Smooth muscle cell (in vitro differentiated cells): Measurements from ENCODE around the gene TM7SF2. TPM values are rescaled to one million over a fixed set of nuclear protein-coding genes. Genes with fewer than 3 reads are reported as not detected.

Source experiments
- DNase-seq: peaks from one replicate; lab custom pipeline; 2025; ENCODE audit not compliant: unreplicated experiment; lab: John Stamatoyannopoulos, UW
- H2AFZ ChIP-seq: fragments of 200-600 bp; sonication (generic); 2 replicates; pipeline ENCODE4 v1.6.0; 2016; ENCODE audit warnings: antibody characterized with exemption, low read depth, mild to moderate bottlenecking
- H3F3A ChIP-seq: fragments of 200-600 bp; sonication (generic); 2 replicates; pipeline ENCODE4 v1.6.0; 2017; ENCODE audit warnings: antibody characterized with exemption, low read depth
- H3K27ac ChIP-seq: fragments of 200-600 bp; sonication (generic); 2 replicates; pipeline ENCODE4 v1.5.1; 2016; ENCODE audit warnings: low read depth, mild to moderate bottlenecking
- H3K27me3 ChIP-seq: fragments of 200-600 bp; sonication (generic); 2 replicates; pipeline ENCODE4 v1.6.1; 2016; ENCODE audit warnings: low read depth, mild to moderate bottlenecking
- H3K36me3 ChIP-seq: fragments of 200-600 bp; sonication (generic); 2 replicates; pipeline ENCODE4 v1.5.1; 2016; ENCODE audit warnings: low read depth
- H3K4me1 ChIP-seq: fragments of 200-600 bp; sonication (generic); 2 replicates; pipeline ENCODE4 v1.5.1; 2016; ENCODE audit warnings: low read depth
- H3K4me2 ChIP-seq: fragments of 200-600 bp; sonication (generic); 2 replicates; pipeline ENCODE4 v1.6.0; 2016; ENCODE audit warnings: mild to moderate bottlenecking
- H3K4me3 ChIP-seq: fragments of 200-600 bp; sonication (generic); 2 replicates; pipeline ENCODE4 v1.5.1; 2016; ENCODE audit warnings: mild to moderate bottlenecking
- H3K79me2 ChIP-seq: fragments of 200-600 bp; sonication (generic); 2 replicates; pipeline ENCODE4 v1.6.0; 2016; ENCODE audit warnings: low read depth, mild to moderate bottlenecking
- H3K9ac ChIP-seq: fragments of 200-600 bp; sonication (generic); 2 replicates; pipeline ENCODE4 v1.6.0; 2016; ENCODE audit warnings: low read depth
- H3K9me3 ChIP-seq: fragments of 200-600 bp; sonication (generic); replicated peaks from 2 replicates; pipeline ENCODE4 v1.5.1; 2016; ENCODE audit warnings: low read depth
- H4K20me1 ChIP-seq: fragments of 200-600 bp; sonication (generic); 2 replicates; pipeline ENCODE4 v1.6.0; 2016; ENCODE audit warnings: low read depth
- WGBS: methylation state at CpG from one replicate; pipeline ENCODE4 v1.1.7; 2016; ENCODE audit warnings: low lambda C conversion rate; 5-methylcytosine and 5-hydroxymethylcytosine counted together
- polyA plus RNA-seq: library from polyadenylated mRNA; unstranded; fragments of >200 nt; fragmentation: Nextera tagmentation; extraction: Ambion mirVana; gene quantifications from 2 replicates; pipeline ENCODE4 v1.2.1, GENCODE V29; 2016
- total RNA-seq: library from RNA; depleted of rRNA; stranded (reverse); fragments of >200 nt; gene quantifications from 2 replicates; pipeline ENCODE4 v1.2.3, GENCODE V29; 2014
- TF ChIP-seq, protein P1 (sequence below): fragments of 200-600 bp; sonication (generic); IDR thresholded peaks from 2 replicates; pipeline ENCODE4 v1.5.1; 2017; ENCODE audit warnings: borderline replicate concordance, mild to moderate bottlenecking, antibody characterized with exemption; ENCODE audit not compliant: insufficient read depth, poor library complexity, severe bottlenecking

The TM7SF2 gene
- total and polyA plus RNA-seq, 2 experiments from 2014 or later = 16.8 to 17.4 TPM

DNA sequence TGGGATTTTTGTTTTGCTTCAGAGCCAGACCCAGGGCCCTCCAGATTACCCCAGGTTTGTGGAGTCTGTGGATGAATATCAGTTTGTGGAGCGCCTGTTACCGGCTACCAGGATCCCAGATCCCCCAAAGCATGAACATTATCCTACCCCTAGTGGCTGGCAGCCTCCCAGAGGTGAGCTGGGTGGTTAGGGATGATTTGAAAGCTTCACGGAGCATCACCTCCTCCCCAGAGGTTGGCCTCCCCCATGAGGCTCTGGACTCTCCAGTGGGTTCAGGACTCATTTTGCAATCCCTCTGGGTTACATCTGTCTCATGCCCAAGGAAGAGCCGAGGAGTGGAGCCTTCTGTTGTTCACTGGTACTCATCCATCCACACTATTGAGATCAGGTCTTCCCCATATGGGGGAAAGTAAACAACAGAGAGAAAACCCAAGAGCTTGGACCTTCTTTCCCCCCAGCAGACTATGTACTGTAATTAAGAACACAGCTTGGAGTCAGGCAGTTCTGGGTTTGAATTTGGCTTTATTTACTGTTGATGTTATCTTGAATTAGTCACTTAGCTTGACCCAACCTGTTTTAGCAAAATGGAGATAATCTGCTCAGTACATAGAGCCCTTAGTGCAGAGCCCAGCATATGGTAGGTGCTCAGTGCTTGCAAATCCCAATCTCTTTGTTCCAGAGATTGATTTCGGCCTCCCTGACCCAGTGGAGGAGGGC, 13.0 kb downstream of the TM7SF2 start:
- H3K4me1 ChIP-seq = peaks cover 11% of the 10 kb centered on the region
- H3K9ac ChIP-seq = no peak overlapping the region
- no peak overlapping the region for H3K4me2 ChIP-seq
- no peak for DNase-seq
- H3K79me2 ChIP-seq = peaks cover 46% of the 10 kb centered on the region
- H2AFZ ChIP-seq = no peak overlapping the region
- H3K27me3 ChIP-seq = no peaks in the 10 kb centered on the region
- WGBS = over 99% methylated on average over 5 of the region's 5 CpGs
- no peaks in the 10 kb centered on the region for H3K36me3 ChIP-seq
- H3K9me3 ChIP-seq = no peaks in the 10 kb centered on the region
- TF ChIP-seq, protein P1, sequence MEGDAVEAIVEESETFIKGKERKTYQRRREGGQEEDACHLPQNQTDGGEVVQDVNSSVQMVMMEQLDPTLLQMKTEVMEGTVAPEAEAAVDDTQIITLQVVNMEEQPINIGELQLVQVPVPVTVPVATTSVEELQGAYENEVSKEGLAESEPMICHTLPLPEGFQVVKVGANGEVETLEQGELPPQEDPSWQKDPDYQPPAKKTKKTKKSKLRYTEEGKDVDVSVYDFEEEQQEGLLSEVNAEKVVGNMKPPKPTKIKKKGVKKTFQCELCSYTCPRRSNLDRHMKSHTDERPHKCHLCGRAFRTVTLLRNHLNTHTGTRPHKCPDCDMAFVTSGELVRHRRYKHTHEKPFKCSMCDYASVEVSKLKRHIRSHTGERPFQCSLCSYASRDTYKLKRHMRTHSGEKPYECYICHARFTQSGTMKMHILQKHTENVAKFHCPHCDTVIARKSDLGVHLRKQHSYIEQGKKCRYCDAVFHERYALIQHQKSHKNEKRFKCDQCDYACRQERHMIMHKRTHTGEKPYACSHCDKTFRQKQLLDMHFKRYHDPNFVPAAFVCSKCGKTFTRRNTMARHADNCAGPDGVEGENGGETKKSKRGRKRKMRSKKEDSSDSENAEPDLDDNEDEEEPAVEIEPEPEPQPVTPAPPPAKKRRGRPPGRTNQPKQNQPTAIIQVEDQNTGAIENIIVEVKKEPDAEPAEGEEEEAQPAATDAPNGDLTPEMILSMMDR = no peak
- peaks cover 4% of the 10 kb centered on the region for H4K20me1 ChIP-seq
- H3K4me3 ChIP-seq = no peak overlapping the region
- H3K27ac ChIP-seq = no peak overlapping the region
- H3F3A ChIP-seq = peaks cover 34% of the 10 kb centered on the region

DNA sequence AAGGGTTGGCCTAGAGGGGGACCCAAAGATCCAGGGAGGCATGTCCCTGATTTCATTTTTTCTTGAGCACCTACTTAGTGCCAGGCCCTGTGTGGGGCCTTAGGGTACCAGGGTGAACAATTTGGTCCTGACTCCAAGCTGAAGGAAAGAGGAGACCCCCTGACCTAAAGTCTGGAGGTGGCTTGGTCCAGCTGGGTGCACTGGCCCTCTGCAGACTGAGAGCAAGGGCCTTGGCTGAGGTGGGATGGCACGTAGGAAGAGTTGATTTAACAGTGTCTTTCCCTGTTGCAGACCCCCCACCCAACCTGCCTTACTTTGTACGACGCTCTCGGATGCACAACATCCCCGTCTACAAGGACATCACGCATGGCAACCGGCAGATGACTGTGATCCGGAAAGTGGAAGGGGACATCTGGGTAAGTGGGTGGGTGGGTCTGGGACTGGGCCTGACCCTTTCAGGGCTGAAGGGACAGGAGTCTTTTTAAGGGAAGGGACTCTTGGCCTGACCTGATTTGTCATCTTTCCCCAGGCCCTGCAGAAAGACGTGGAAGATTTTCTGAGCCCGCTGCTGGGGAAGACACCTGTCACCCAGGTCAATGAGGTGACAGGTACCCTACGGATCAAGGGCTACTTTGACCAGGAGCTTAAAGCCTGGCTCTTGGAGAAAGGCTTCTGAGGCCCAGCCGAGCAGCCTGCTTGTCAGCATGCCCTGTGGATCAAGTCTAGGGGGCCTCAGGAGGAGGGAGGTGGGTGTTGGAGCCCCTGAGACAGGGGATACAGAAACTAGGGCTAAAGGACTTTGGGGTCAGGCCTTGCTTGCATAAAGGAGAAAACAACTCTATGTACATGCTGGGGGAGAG, 13.8 kb downstream of the TM7SF2 start:
- no peak for DNase-seq
- Histone ChIP-seq H3K79me2 (peaks cover 38% of the 10 kb centered on the region), H3F3A (peaks cover 26% of the 10 kb centered on the region), H3K4me3 (no peak overlapping the region), H3K27ac (no peak overlapping the region), H3K4me2 (no peak overlapping the region), H3K36me3 (no peaks in the 10 kb centered on the region), H4K20me1 (peaks cover 4% of the 10 kb centered on the region), H3K9ac (no peak overlapping the region), H3K27me3 (no peaks in the 10 kb centered on the region), H2AFZ (no peak overlapping the region), H3K9me3 (no peaks in the 10 kb centered on the region), H3K4me1 (peaks cover 11% of the 10 kb centered on the region)
- WGBS = 96% methylated on average over 12 of the region's 12 CpGs
- TF ChIP-seq, protein P1 = no peak

GRCh38 chr11:65126624-65127274, 15.1 kb downstream of the TM7SF2 start:
- Histone ChIP-seq H3K27ac (no peak overlapping the region), H3K9me3 (no peaks in the 10 kb centered on the region), H3K79me2 (peaks cover 25% of the 10 kb centered on the region), H3K27me3 (no peaks in the 10 kb centered on the region), H3K4me3 (no peak overlapping the region), H3K9ac (no peak overlapping the region), H3K4me2 (no peak overlapping the region), H2AFZ (no peak overlapping the region), H3K36me3 (no peaks in the 10 kb centered on the region), H3K4me1 (peaks cover 6% of the 10 kb centered on the region), H4K20me1 (peaks cover 14% of the 10 kb centered on the region), H3F3A (peaks cover 20% of the 10 kb centered on the region)
- WGBS = 94% methylated on average over 6 of the region's 6 CpGs
- no peak for DNase-seq
- TF ChIP-seq, protein P1 = no peak
